GM23338 (cell line): ENCODE measurements around the gene TMTC2. TPM values are rescaled to one million over a fixed set of nuclear protein-coding genes. Genes with fewer than 3 reads are reported as not detected.

Source experiments
- ATAC-seq: fragments of 200-7000 bp; cut with Tn5 transposase; 3 replicates; pipeline ENCODE4 v1.9.1; 2020
- DNase-seq: peaks from one replicate; pipeline ENCODE4 v3.0.0-alpha.2; 2015; ENCODE audit warnings: low spot score
- H2AFZ ChIP-seq: fragments of 200-600 bp; sonication (generic); 2 replicates; pipeline ENCODE4 v1.8.0; 2016; ENCODE audit warnings: antibody characterized with exemption, mild to moderate bottlenecking, moderate library complexity
- H3F3A ChIP-seq: fragments of 200-600 bp; sonication (generic); replicated peaks from 2 replicates; pipeline ENCODE4 v1.8.0; 2017; ENCODE audit warnings: antibody characterized with exemption, mixed run types, low read depth
- H3K27ac ChIP-seq: fragments of 200-600 bp; sonication (generic); 2 replicates; pipeline ENCODE4 v1.6.1; 2016; ENCODE audit warnings: low read depth
- H3K27me3 ChIP-seq: fragments of 200-600 bp; sonication (generic); 2 replicates; pipeline ENCODE4 v1.8.0; 2016; ENCODE audit warnings: mild to moderate bottlenecking, mixed run types, moderate library complexity; ENCODE audit not compliant: insufficient read depth
- H3K36me3 ChIP-seq: fragments of 200-600 bp; sonication (generic); 2 replicates; pipeline ENCODE4 v1.8.0; 2016; ENCODE audit warnings: mild to moderate bottlenecking; ENCODE audit not compliant: insufficient read depth
- H3K4me1 ChIP-seq: fragments of 200-600 bp; sonication (generic); 2 replicates; pipeline ENCODE4 v1.8.0; 2016; ENCODE audit warnings: mild to moderate bottlenecking, moderate library complexity; ENCODE audit not compliant: insufficient read depth
- H3K4me2 ChIP-seq: fragments of 200-600 bp; sonication (generic); 2 replicates; pipeline ENCODE4 v1.7.1; 2017; ENCODE audit warnings: mixed run types
- H3K4me3 ChIP-seq: fragments of 200-600 bp; sonication (generic); 2 replicates; pipeline ENCODE4 v1.6.1; 2016; ENCODE audit warnings: mixed run types
- H3K79me2 ChIP-seq: fragments of 200-600 bp; sonication (generic); replicated peaks from 2 replicates; pipeline ENCODE4 v1.8.0; 2017; ENCODE audit warnings: mild to moderate bottlenecking; ENCODE audit not compliant: insufficient read depth
- H3K9me2 ChIP-seq: fragments of 200-600 bp; sonication (generic); 2 replicates; pipeline ENCODE4 v1.8.0; 2017; ENCODE audit not compliant: insufficient read depth
- H4K20me1 ChIP-seq: fragments of 200-600 bp; sonication (generic); replicated peaks from 2 replicates; pipeline ENCODE4 v1.8.0; 2017; ENCODE audit warnings: mild to moderate bottlenecking; ENCODE audit not compliant: insufficient read depth
- H3K27ac Mint-ChIP-seq: 2 replicates; pipeline ENCODE4 v1.8.0; 2020; ENCODE audit warnings: inconsistent platforms, mild to moderate bottlenecking, moderate library complexity, mixed read lengths
- H3K27me3 Mint-ChIP-seq: 3 replicates; pipeline ENCODE4 v1.8.0; 2022; ENCODE audit warnings: low read depth, mild to moderate bottlenecking, moderate library complexity, mixed read lengths, inconsistent platforms; ENCODE audit not compliant: insufficient read depth, poor library complexity
- H3K36me3 Mint-ChIP-seq: 3 replicates; pipeline ENCODE4 v1.8.0; 2021; ENCODE audit warnings: low read depth, mild to moderate bottlenecking, inconsistent platforms, moderate library complexity, mixed read lengths
- H3K4me1 Mint-ChIP-seq: 3 replicates; pipeline ENCODE4 v1.8.0; 2020; ENCODE audit warnings: mild to moderate bottlenecking, inconsistent platforms, mixed read lengths
- H3K4me3 Mint-ChIP-seq: 3 replicates; pipeline ENCODE4 v1.8.0; 2021; ENCODE audit warnings: moderate library complexity, mild to moderate bottlenecking, inconsistent platforms, mixed read lengths
- H3K9me3 Mint-ChIP-seq: 3 replicates; pipeline ENCODE4 v1.8.0; 2020; ENCODE audit warnings: moderate library complexity, mild to moderate bottlenecking, inconsistent platforms, mixed read lengths
- CREB1 ChIP-seq: fragments of 250-450 bp; sonication (Bioruptor Pico); IDR thresholded peaks from 2 replicates; pipeline ENCODE4 v1.5.0; 2020; ENCODE audit warnings: low read depth, mild to moderate bottlenecking, moderate library complexity
- ETS1 ChIP-seq: IDR thresholded peaks from 2 replicates; pipeline ENCODE4 v1.6.1; 2016; ENCODE audit warnings: antibody characterized with exemption
- EZH2 ChIP-seq: fragments of 200-600 bp; sonication (generic); IDR thresholded peaks from one replicate; pipeline ENCODE4 v1.8.0; 2017; ENCODE audit warnings: antibody characterized with exemption, mild to moderate bottlenecking, low read depth; ENCODE audit not compliant: unreplicated experiment
- EZH2phosphoT487 ChIP-seq: fragments of 200-600 bp; sonication (generic); IDR thresholded peaks from one replicate; pipeline ENCODE4 v1.8.1; 2018; ENCODE audit warnings: antibody characterized with exemption; ENCODE audit not compliant: unreplicated experiment
- JUNB ChIP-seq: IDR thresholded peaks from one replicate; pipeline ENCODE4 v1.6.1; 2016; ENCODE audit warnings: antibody characterized with exemption; ENCODE audit not compliant: unreplicated experiment
- NANOG ChIP-seq: IDR thresholded peaks from 2 replicates; pipeline ENCODE4 v1.6.1; 2016; ENCODE audit warnings: antibody characterized with exemption, borderline replicate concordance
- POLR2AphosphoS5 ChIP-seq: IDR thresholded peaks from 2 replicates; pipeline ENCODE4 v1.6.1; 2016; ENCODE audit warnings: antibody characterized with exemption, low read depth
- REST ChIP-seq: IDR thresholded peaks from one replicate; pipeline ENCODE4 v1.6.1; 2018; ENCODE audit warnings: antibody characterized with exemption; ENCODE audit not compliant: unreplicated experiment
- STAT1 ChIP-seq: IDR thresholded peaks from one replicate; pipeline ENCODE4 v1.6.1; 2016; ENCODE audit warnings: antibody characterized with exemption; ENCODE audit not compliant: unreplicated experiment
- ZNF114 ChIP-seq: fragments of 250-450 bp; sonication (Bioruptor Pico); IDR thresholded peaks from 2 replicates; pipeline ENCODE4 v1.5.0; 2020; ENCODE audit warnings: mild to moderate bottlenecking, moderate library complexity
- ZNF331 ChIP-seq: fragments of 250-450 bp; sonication (Bioruptor Pico); IDR thresholded peaks from 2 replicates; pipeline ENCODE4 v1.5.0; 2020; ENCODE audit warnings: low read depth, mild to moderate bottlenecking, moderate library complexity
- polyA plus RNA-seq: library from polyadenylated mRNA; unstranded; fragments of >200 nt; fragmentation: Nextera tagmentation; extraction: Ambion mirVana; gene quantifications from 2 replicates; pipeline ENCODE4 v1.2.1, GENCODE V29; 2016
- total RNA-seq: library from RNA; depleted of rRNA; stranded (reverse); fragments of >200 nt; shearing (Covaris generic); gene quantifications from 2 replicates; pipeline ENCODE4 v1.2.3, GENCODE V29; 2014
- TF ChIP-seq, protein P1 (sequence below): fragments of 250-450 bp; sonication (Bioruptor Pico); IDR thresholded peaks from 2 replicates; pipeline ENCODE4 v1.5.0; 2020; ENCODE audit warnings: mild to moderate bottlenecking, moderate library complexity
- TF ChIP-seq, protein P2 (sequence below), 2 experiments: fragments of 200-600 bp in 1 of 2; sonication (generic) in 1 of 2; conservative IDR thresholded peaks; 2 replicates each; pipeline versions ENCODE4 v1.5.1 to v1.6.1; 2016 to 2017; ENCODE audit warnings: antibody characterized with exemption in 2 of 2, low read depth in 2 of 2, mild to moderate bottlenecking in 2 of 2, moderate library complexity in 1 of 2

TMTC2 gene
- total and polyA plus RNA-seq, 2 experiments from 2014 or later, result 0.57 to 6.5 TPM

- Histone ChIP-seq H3K27ac (no peak overlapping the region), H2AFZ (no peak overlapping the region), H3K79me2 (no peaks in the 10 kb centered on the region), H4K20me1 (no peaks in the 10 kb centered on the region), H3K27me3 (no peaks in the 10 kb centered on the region), H3F3A (no peaks in the 10 kb centered on the region), H3K4me2 (no peak overlapping the region), H3K4me3 (no peak overlapping the region), H3K9me2 (no peaks in the 10 kb centered on the region), H3K36me3 (no peaks in the 10 kb centered on the region), H3K4me1 (no peaks in the 10 kb centered on the region)
- Mint-ChIP-seq H3K4me1 (0 out of 3 replicates have a peak, but pooled peaks cover 5% of the 10 kb centered on the region), H3K4me3 (no peak overlapping the region), H3K36me3 (no peaks in the 10 kb centered on the region), H3K27ac (no peak overlapping the region), H3K27me3 (no peaks in the 10 kb centered on the region), H3K9me3 (no peaks in the 10 kb centered on the region)
- DNase-seq (no peak), ATAC-seq (no peak)
- TF ChIP-seq REST (no peak), ZNF331 (CRISPR knock-in tag) (no peak), EZH2 (no peak), JUNB (no peak), STAT1 (no peak), POLR2AphosphoS5 (no peak), CREB1 (no peak), ETS1 (no peak), EZH2phosphoT487 (no peak), ZNF114 (CRISPR knock-in tag) (no peak), NANOG (no peak)
- TF ChIP-seq, protein P1, sequence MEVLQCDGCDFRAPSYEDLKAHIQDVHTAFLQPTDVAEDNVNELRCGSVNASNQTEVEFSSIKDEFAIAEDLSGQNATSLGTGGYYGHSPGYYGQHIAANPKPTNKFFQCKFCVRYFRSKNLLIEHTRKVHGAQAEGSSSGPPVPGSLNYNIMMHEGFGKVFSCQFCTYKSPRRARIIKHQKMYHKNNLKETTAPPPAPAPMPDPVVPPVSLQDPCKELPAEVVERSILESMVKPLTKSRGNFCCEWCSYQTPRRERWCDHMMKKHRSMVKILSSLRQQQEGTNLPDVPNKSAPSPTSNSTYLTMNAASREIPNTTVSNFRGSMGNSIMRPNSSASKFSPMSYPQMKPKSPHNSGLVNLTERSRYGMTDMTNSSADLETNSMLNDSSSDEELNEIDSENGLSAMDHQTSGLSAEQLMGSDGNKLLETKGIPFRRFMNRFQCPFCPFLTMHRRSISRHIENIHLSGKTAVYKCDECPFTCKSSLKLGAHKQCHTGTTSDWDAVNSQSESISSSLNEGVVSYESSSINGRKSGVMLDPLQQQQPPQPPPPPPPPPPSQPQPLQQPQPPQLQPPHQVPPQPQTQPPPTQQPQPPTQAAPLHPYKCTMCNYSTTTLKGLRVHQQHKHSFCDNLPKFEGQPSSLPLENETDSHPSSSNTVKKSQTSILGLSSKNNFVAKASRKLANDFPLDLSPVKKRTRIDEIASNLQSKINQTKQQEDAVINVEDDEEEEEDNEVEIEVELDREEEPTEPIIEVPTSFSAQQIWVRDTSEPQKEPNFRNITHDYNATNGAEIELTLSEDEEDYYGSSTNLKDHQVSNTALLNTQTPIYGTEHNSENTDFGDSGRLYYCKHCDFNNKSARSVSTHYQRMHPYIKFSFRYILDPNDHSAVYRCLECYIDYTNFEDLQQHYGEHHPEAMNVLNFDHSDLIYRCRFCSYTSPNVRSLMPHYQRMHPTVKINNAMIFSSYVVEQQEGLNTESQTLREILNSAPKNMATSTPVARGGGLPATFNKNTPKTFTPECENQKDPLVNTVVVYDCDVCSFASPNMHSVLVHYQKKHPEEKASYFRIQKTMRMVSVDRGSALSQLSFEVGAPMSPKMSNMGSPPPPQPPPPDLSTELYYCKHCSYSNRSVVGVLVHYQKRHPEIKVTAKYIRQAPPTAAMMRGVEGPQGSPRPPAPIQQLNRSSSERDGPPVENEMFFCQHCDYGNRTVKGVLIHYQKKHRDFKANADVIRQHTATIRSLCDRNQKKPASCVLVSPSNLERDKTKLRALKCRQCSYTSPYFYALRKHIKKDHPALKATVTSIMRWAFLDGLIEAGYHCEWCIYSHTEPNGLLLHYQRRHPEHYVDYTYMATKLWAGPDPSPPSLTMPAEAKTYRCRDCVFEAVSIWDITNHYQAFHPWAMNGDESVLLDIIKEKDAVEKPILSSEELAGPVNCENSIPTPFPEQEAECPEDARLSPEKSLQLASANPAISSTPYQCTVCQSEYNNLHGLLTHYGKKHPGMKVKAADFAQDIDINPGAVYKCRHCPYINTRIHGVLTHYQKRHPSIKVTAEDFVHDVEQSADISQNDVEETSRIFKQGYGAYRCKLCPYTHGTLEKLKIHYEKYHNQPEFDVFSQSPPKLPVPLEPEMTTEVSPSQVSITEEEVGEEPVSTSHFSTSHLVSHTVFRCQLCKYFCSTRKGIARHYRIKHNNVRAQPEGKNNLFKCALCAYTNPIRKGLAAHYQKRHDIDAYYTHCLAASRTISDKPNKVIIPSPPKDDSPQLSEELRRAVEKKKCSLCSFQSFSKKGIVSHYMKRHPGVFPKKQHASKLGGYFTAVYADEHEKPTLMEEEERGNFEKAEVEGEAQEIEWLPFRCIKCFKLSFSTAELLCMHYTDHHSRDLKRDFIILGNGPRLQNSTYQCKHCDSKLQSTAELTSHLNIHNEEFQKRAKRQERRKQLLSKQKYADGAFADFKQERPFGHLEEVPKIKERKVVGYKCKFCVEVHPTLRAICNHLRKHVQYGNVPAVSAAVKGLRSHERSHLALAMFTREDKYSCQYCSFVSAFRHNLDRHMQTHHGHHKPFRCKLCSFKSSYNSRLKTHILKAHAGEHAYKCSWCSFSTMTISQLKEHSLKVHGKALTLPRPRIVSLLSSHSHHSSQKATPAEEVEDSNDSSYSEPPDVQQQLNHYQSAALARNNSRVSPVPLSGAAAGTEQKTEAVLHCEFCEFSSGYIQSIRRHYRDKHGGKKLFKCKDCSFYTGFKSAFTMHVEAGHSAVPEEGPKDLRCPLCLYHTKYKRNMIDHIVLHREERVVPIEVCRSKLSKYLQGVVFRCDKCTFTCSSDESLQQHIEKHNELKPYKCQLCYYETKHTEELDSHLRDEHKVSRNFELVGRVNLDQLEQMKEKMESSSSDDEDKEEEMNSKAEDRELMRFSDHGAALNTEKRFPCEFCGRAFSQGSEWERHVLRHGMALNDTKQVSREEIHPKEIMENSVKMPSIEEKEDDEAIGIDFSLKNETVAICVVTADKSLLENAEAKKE (CRISPR knock-in tag), result no peak
- TF ChIP-seq, protein P2, sequence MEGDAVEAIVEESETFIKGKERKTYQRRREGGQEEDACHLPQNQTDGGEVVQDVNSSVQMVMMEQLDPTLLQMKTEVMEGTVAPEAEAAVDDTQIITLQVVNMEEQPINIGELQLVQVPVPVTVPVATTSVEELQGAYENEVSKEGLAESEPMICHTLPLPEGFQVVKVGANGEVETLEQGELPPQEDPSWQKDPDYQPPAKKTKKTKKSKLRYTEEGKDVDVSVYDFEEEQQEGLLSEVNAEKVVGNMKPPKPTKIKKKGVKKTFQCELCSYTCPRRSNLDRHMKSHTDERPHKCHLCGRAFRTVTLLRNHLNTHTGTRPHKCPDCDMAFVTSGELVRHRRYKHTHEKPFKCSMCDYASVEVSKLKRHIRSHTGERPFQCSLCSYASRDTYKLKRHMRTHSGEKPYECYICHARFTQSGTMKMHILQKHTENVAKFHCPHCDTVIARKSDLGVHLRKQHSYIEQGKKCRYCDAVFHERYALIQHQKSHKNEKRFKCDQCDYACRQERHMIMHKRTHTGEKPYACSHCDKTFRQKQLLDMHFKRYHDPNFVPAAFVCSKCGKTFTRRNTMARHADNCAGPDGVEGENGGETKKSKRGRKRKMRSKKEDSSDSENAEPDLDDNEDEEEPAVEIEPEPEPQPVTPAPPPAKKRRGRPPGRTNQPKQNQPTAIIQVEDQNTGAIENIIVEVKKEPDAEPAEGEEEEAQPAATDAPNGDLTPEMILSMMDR (conservative IDR thresholded peaks at IDR 0.05; ENCODE audit: low read depth in 2 of 2), result no peak
These were observed 268.3 kb downstream of the TMTC2 start for GRCh38 chr12:82955043-82955442.
